Endometrium (tissue), 2 donors: ENCODE measurements around the gene RPP21.

Source experiments
- FAIRE-seq: peaks from 2 replicates; lab custom pipeline; 2012; peaks lifted over from hg19 to GRCh38; lab: Jason Lieb, UNC
- donor health status: control.
- donor health status: control.

Gene RPP21

DNA sequence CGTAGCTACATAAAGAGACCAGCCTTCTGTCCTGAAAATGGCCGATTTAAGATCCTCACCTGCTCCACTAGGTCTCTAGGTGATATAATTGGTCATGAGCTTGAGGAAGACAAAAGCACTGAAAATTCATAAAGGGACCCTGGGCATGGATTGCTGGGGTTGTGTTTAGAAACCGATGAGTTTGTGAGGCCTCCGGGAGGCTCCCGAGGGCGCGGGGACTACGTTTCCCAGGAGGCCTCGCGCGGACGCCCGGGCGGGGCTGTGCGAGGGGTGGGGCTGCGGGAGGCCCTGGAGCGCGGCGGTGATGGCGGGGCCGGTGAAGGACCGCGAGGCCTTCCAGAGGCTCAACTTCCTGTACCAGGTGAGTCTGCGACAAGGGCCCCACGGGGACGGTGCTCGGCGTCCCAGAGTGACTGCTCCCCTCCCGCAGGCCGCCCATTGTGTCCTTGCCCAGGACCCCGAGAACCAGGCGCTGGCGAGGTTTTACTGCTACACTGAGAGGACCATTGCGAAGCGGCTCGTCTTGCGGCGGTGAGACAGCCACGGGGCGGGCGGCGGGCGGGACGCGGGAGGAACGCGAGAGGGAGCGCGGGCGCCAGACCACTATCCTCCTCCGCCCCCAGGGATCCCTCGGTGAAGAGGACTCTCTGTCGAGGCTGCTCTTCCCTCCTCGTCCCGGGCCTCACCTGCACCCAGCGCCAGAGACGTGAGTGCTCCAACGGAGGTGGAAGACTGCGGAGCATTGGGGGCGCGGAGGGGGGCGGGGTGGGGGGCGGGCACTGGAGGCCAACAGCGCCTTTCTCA lies at the start of gene RPP21:
RPP21 (plus strand) TSS at position 289 of the 804 bp plus-strand sequence; CDS start at position 305, 16 bp downstream.
- no peak for FAIRE-seq

DNA sequence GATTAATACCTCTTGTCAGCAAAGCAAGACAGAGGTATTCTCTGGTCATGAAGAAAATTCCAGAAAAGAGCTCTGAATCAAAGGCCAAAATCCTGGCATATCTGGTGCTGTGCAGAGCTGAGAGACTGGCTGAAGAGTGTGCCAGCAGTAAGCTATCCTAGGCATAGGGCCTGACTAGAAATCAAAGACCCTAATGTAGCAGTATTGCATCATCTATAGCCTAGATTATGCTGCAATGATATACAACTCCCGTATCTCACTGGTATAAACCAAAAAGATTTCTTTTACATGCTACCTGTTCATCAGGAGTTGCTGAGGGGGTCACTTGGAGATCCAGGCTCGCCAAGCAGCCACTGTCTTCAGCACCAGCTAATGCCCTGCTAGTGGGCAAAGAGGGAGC lies 49.1 kb upstream of the RPP21 start:
- FAIRE-seq: no peak

DNA sequence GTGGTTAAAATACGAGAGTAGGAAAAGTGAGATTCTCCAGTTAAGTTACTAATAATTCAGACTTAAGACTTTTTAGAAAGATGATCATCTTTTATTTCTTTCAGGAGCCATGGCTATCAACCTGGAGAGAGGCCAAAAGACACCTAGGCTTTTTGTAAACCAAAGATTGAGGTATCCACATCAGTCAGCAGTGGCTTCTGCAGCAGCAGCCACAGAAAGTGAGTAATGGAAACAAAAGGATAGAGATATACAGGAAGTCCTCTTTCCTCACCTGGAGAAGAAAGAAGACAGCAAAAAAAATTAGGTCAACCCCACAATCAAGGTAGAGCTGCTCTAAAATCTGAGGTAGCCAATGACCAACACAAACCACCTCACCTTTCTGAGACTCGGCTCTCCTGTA lies 41.0 kb upstream of the RPP21 start:
- FAIRE-seq: no peak

DNA sequence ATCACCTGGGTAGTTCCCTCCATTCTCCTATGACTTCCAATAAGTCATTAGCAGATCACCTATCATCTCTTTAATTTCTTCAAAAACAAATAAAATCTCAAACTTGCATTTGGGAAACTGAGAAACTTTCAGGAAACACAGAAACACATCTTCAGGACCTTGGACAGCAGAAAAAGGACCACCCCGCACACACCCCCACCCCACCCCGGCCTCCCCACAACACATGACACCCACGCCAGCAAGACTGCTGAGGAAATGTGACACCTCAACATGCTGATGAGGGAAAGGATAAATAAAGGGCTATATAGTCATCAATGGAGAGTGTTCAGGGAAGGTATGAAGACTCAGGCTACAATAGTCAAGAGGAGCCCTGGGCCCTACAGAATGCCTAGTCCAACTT lies 33.9 kb upstream of the RPP21 start:
- no peak for FAIRE-seq

DNA sequence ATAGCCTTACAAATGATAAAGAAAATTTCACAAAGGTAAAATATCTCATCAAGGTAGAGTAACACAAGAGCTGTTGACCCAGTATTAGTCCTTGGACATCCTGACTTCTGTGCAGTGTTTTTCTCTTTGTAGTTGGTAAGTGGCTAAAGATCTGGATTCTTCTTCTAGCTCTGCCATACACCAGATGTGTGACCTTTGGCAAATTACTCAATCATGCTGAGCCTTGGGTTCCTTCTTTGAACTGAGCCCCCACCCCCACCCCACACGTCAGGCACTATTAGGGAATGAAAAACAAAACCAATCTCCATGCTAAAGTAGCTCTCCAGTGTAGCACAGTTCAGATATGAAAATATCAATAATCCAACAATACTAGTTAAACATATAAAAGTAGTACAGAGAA lies 33.3 kb upstream of the RPP21 start:
- no peak for FAIRE-seq

DNA sequence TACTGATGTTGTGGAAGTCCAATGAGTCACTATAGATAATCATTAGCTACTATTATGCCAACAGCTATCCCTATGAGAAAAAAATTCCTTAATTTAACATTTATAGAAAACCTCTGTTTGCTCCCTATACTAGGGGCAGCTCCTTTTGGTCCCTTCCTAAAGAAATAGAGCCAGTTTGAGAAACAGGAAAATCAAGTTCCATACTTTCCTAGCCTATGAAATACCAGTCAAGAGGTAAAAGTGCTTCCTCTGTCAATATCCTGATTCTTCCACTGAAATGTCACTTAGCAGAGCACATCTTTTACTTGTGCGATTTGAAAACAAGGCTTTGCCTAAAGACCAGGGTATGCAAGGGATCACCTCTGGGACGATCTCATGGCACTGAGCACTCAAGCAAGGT lies 32.7 kb upstream of the RPP21 start:
- no peak for FAIRE-seq

DNA sequence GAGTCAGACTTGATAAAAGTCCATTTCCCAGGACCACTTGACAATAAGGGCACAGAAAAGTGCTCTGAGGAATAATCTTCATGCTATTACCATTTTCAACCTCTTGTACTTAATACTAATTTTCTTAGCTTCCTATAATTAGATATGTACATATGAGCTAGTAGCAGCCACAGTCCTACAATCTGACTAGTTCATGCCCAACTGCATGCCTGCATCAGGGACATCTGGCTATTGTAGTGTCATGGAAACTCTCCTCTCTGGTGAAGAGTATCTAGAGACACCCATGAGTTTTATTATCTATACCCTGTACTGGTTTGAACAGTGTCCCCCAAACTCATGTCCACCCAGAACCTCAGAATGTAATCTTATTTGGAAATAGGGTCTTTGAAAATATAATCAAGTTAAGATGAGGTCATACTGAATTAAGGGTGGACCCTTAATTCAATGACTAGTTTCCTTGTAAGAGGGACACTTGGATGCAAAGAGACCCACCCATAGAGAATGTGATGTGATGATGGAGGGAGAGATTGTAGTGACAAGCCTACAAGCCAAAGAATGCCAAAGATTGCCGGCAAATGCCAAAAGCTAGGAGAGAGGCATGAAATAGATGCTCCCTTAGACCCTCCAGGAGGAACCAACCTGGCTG lies 32.2 kb upstream of the RPP21 start:
- FAIRE-seq: no peak

DNA sequence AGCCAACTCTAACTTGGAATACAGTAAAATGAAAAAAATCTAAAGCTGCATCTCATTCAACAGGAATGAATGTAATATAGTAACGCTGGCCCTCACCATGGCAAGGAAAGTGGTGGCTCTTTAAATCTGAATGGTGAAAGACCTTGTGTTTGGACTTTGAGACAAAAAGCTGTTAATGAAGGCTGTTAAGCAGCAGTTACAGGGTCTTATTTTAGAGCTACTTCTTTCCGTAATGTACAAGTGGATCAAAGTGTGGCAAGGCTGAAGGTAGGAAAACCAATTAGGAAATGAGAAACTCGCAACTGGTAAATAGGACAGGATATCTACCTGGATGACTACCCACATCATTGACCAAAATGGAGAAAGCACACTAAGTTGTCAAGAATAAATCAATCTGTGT lies 29.8 kb upstream of the RPP21 start:
- FAIRE-seq: no peak

DNA sequence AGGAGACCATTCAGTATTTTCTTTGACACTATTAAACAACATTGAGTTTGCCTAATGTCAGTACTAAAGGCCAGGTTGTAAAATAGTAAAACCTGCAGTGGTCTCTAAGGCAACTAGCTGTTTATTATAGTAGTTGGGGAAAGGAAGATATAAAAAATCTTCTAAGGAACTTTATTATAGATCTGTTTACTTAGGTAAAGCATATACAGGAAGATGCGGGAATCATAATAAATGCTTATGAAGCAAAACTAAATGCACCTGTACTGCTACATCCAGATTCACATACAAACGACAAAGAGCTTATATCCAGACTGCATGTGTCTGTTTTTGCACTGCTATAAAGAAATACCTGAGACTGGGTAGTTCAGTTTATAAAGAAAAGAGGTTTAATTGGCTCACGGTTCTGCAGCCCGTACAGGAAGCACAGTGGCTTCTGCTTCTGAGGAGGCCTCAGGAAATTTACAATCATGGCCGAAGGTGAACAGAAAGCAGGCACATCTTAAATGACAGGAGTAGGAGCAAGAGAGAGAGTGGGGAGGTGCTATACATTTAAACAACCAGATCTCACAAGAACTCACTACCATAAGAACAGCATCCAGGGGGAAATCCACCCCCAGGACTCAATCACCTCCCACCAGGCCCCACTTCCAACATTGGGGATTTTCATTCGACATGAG lies 26.9 kb upstream of the RPP21 start:
- FAIRE-seq: no peak

DNA sequence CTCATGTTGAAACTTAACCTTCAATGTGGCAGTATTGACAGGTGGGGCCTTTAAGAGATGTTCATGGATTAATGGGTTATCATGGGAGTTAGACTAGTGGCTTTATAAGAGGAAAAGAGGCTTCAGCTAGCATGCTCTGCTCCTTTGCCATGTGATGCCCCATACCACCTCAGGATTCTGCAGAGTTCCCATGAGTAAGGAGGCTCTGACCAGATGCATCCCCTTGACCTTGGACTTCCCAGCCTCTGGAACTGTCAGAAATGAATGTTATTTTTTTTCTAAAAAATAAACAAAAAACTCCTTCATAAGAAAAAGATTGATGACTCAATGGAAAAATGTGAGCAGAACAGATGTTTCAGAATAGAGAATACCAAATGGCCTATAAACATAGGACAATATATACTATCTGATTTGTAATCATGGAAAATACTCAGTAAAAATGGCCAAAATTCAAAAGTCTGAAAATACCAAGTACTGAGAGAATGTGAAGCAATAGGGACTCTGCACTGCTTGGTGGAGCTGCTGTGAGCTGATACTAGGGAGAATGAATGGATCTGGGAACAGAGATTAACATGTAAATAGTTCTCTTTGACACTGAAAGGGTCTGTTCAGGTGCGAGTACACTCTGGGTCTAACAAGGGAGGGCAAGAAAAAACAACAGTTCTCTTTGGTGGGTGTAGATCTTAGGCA lies 25.7 kb upstream of the RPP21 start:
- no peak for FAIRE-seq

DNA sequence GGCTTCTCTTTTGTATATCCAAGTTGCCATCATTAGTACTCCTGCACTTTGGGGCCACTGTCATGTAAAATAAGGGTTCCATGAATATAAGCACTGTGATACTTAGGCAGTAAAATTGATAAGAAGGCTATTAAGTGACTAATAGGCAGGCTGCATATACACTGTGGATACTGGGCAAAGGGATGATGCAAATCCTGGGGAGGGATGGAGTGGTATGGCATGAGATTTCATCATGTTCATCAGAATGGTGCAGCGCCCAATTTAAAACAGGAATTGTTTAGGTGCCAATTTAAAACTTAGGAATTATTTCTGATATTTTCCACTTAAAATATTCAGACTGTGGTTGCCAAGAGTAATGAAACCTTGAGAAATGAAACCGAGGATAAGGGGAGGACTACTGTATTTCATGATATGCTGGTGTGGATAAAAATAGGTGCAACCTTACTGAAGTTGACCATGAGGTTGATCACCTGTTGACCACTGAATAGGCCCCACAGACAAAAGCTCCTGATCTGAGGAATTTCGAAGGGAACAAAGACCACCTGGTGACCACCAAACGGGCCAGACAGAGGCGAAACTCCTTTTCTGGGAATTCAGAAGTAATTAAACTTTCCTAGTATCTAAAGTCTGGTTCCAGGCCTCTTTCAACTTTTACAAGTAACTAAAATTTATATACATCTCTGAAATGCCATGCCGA lies 23.1 kb upstream of the RPP21 start:
- FAIRE-seq: no peak

DNA sequence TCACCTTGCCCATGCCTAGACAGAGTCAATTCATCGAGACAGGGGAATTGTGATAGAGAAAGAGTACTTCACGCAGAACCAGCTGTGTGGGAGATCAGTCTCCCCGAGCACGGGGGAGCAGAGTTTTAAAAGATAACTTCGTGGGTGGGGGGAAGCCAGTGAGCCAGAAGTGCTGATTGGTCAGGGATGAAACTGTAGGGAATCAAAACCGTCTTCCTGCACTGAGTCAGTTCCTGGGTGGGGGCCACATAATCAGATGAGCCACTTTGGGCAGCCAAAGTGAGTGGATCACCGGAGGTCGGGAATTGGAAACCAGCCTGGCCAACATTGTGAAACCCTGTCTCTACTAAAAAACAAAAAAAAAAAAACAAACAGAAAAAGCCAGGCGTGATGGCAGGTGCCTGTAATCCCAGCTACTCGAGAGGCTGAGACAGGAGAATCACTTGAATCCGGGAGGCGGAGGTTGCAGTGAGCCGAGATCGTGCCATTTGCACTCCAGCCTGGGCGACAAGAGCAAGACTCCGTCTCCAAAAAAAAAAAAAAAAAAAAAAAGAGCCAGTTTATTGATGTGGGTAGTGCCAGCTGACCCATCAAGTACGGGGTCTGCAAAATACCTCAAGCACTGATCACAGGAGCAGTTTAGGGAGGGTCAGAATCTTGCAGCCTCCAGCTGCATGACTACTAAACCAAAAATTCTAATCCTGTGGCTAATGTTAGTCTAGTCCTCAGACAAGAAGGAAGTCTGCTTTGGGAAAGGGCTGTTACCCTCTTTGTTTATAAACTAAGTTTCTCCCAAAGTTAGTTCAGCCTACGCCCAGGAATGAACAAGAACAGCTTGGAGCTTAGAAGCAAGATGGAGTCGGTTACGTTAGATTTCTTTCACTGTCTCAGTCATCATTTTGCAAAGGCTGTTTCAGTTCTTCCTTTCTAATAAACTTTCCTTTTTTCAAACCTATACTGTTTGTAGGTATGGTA lies 22.1 kb upstream of the RPP21 start:
- no peak for FAIRE-seq

DNA sequence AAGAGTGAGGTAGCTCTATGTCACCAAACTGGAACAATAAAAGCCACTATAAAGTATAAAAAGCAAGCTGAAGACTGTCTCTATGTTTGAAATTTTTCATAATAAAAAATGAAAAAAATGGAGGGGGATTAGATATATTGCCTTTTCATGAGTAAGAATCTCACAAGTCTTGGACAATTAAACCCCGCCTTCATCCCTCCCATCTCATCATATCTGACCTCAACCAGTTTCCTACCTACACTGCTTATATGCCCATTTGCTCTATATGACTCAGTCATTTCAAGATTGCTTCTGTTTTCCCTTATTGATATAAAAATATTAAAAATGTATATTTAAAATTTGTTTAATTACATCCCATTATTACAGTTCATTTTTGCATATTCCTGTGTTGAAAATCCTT lies 21.1 kb upstream of the RPP21 start:
- FAIRE-seq: no peak

DNA sequence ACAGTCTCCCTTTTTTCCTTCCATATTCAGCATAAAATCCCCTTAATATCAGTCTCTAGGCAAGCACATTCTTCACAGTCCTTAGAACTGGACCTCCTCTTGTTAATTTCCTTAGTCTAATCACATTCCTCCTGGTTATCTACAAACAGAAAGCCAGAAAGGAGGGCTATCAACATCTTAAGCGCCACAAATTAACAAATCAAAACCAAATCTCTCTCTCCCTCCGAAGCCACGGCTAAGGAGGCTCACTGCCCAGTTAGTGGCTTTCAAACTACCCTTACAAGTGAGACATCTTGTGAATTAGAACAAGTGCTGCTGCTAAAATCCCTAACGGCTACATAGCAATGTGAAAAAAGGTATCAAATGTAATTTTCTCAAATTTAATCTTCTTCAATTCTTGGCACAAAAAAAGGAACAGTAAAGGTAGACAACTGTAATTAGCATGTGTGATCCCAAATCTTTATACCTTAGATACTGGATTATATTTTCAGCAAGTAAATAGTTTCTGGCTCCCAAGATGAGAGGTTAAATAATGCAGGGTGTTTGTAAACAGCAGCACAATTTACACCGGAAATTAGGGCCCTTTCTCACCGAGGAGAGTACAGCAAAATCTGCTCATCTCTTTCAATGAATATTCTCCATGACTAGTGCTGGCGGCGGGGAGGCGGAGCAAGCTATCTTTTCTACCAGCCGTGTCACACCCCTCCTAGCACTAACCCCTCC lies 19.6 kb upstream of the RPP21 start:
- no peak for FAIRE-seq

DNA sequence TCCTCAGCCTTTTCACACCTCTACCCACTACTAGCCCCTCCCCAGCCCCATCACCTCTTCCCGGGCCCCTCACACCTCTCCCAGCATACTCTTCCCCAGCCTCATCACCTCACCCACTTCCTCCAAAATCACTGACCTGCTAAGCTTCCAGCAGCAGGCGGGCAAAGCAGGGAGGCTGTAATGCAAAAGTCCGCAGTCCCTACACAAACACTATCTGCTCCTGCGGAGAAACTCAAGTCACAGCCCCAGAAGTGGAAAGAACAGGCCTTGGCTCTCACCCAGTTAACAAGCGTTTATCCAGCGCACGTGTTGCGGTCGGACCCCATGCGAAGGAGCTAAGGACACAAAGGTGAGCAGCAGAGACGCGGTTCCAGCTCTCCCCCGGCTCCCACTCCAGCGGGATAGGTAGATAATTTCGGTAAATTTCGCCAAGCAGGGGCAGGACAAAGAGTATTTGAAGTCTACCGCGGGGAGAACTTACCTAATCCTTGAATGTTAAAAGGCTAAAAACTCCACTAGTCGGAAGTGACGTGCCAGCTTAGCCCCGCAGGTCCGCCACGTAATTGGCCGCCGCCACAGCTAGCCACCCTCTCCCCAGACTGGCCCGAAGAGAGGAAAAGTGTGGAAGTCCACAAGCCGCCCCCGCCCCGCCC lies 19.0 kb upstream of the RPP21 start:
- no peak for FAIRE-seq

DNA sequence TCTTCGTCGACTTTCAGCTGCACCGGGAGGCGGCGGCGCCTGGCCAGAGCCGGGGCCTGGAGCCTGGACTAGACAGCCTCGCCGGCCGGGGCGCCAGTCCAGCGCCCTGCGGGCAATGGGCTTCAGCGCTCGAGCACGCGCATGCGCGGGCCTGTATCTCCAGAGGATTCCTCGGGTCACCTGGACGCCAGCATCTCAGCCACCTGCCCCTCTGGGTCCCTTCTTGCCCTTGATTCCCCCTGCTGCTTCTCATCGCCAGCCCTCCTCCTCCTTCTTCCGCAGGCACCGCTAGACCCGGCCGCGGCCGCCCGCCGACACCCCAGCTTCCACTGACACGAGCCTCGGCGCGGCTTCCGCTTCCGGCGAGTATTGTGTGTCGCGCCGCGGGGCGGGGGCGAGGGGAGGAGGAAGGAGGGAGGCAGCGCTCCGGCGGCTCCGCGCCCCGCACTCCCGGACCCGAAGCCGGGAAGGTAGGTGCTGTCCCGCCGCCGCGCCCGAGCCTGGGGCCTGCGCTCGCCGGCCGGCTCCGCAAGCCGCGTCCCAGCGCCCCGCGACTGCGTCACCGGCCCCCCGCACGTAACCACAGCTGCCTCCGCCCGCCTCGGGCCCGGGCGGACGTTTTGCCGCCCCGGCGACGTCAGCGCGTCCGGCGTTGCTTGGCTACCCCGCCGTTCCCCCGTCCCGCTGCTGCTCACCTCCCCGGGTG lies 18.3 kb upstream of the RPP21 start, which contains the start of gene TRIM39:
TRIM39 (plus strand) TSS at position 402 of the 706 bp plus-strand sequence. CDS start 2,391 bp downstream, outside the sequence.
- FAIRE-seq: no peak

DNA sequence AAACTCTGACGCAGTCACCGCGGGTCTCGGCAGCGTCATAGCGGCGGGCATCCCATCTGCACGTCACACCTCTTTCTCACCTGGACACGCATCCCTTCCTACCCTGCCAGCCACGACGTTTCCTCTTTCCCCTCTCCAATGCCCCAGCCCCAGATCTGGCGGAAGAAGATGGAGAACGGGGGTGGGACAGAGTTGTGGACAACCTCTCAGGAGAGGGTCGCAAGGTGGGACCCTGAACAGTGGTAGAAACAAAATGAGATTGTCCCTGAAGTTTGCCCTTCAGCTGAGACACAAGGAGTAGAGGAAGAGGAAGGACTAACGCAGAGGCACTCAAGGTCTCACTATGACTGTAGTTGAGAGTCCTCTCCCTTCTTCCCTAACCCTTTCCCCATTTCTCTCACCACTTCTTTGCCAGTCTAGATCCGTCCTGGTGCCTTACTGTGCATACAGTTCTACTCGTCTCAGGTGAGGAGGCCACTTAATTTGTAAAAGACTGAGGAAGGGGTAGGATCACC lies 17.7 kb upstream of the RPP21 start:
- no peak for FAIRE-seq

DNA sequence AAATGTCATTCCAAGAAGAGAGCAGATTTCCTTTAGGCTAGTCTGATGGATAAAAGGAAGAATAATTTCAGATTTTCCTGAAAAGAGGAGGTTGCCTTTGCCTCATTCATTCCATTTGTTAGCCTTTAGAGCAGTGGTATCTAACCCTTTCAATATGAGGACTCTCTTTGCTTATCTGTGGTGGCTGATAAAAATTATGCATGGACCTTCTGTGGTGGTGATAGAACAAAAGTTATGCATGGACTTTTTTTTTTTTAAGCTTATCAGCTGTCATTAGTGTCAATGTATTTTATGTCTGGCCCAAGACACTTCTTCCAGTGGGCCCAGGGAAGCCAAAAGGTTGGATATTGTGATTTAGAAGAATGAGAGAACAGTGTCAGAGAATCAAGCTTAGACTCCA lies 16.6 kb upstream of the RPP21 start:
- no peak for FAIRE-seq

DNA sequence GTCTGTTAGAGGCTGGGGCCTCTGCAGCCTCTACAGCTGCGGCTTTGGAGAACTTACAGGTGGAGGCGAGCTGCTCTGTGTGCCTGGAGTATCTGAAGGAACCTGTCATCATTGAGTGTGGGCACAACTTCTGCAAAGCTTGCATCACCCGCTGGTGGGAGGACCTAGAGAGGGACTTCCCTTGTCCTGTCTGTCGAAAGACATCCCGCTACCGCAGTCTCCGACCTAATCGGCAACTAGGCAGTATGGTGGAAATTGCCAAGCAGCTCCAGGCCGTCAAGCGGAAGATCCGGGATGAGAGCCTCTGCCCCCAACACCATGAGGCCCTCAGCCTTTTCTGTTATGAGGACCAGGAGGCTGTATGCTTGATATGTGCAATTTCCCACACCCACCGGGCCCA lies 15.6 kb upstream of the RPP21 start:
- no peak for FAIRE-seq
